ENCODE data around the gene DACH1. TPM values are rescaled to one million over a fixed set of nuclear protein-coding genes. Genes with fewer than 3 reads are reported as not detected.

The DACH1 gene
- total RNA-seq, 1 experiment from 2014 or later: not detected

- Histone ChIP-seq H2AFZ (ENCODE audit: low read depth, low read length, poor library complexity, severe bottlenecking) (no peak overlapping the region), H3K4me2 (ENCODE audit: low read length) (no peak overlapping the region), H3K27me3 (ENCODE audit: insufficient read depth, low read length) (no peaks in the 10 kb centered on the region), H3K79me2 (ENCODE audit: insufficient read depth, low read length) (no peaks in the 10 kb centered on the region), H3K27ac (ENCODE audit: low read depth, low read length) (no peak overlapping the region), H3K36me3 (ENCODE audit: control insufficient read depth in 1 of 2, insufficient read depth in 2 of 2, low read length in 2 of 2) (no peaks in the 10 kb centered on the region), H3K4me1 (ENCODE audit: control insufficient read depth in 1 of 2, insufficient read depth in 2 of 2, low read length in 2 of 2) (no peaks in the 10 kb centered on the region), H3K9me3 (ENCODE audit: control insufficient read depth in 1 of 2, insufficient read depth in 1 of 2, low read depth in 1 of 2, low read length in 2 of 2) (peaks cover 0 to 4% of the 10 kb centered on the region in 2 experiments; a peak in 1 of 4 replicates), H3K9ac (ENCODE audit: low read length) (no peak overlapping the region), H3K9me2 (ENCODE audit: insufficient read depth) (no peaks in the 10 kb centered on the region), H4K20me1 (ENCODE audit: insufficient read depth) (no peaks in the 10 kb centered on the region), H3K4me3 (replicated peaks in 1 of 2; ENCODE audit: low read depth in 1 of 2, low read length in 2 of 2) (no peak overlapping the region)
- DNase-seq (ENCODE audit: low read depth, low spot score): no peak
- ChIA-PET RAD21 (ENCODE audit: low non-redundant PET in 1 of 2, low total read pairs in 2 of 2, uncharacterized antibody in 2 of 2, unreplicated experiment in 2 of 2) (no interaction called here), CTCF (no interaction called here), POLR2A (no interaction called here)
- ATAC-seq: no peak
- no TSS peak for BruUV-seq (replicated peaks)
- intact Hi-C loops (cut with micrococcal nuclease): loop anchor here (5.0 kb wide), 1 partner anchor 574 kb away; no protein-coding TSS in a partner anchor
- TF ChIP-seq POLR2AphosphoS5 (IDR thresholded peaks at IDR 0.05; ENCODE audit: low read depth, low read length): no peak
- TF ChIP-seq MAX (IDR thresholded peaks at IDR 0.05): no peak
- no peak for TF ChIP-seq CEBPB (IDR thresholded peaks at IDR 0.05; ENCODE audit: low read depth)
- TF ChIP-seq REST (IDR thresholded peaks at IDR 0.05; ENCODE audit: low read depth): no peak
- TF ChIP-seq ZFX (IDR thresholded peaks at IDR 0.05): no peak
- TF ChIP-seq SIN3A (IDR thresholded peaks at IDR 0.05; ENCODE audit: low read depth): no peak
Measured at GRCh38 chr13:71875823-71876222, 8.8 kb upstream of the DACH1 start.

- TF ChIP-seq MAX (IDR thresholded peaks at IDR 0.05) (no peak), CEBPB (IDR thresholded peaks at IDR 0.05; ENCODE audit: low read depth) (no peak), TCF7L2 (IDR thresholded peaks at IDR 0.05; ENCODE audit: borderline replicate concordance, extremely low read depth, insufficient read depth, insufficient read length) (no peak), JUND (IDR thresholded peaks at IDR 0.05) (no peak), ZNF274 (IDR thresholded peaks at IDR 0.05; ENCODE audit: low read depth, low read length) (no peak)
- no peaks in the 10 kb centered on the region for H3K9me2 ChIP-seq (ENCODE audit: insufficient read depth)
- H3K4me1 ChIP-seq (ENCODE audit: control insufficient read depth in 1 of 2, insufficient read depth in 2 of 2, low read length in 2 of 2): no peaks in the 10 kb centered on the region
- H3K4me2 ChIP-seq (ENCODE audit: low read length): no peak overlapping the region
- H3K27me3 ChIP-seq (ENCODE audit: insufficient read depth, low read length): no peaks in the 10 kb centered on the region
- no peaks in the 10 kb centered on the region for H3K79me2 ChIP-seq (ENCODE audit: insufficient read depth, low read length)
- H3K9me3 ChIP-seq (ENCODE audit: control insufficient read depth in 1 of 2, insufficient read depth in 1 of 2, low read depth in 1 of 2, low read length in 2 of 2): peaks cover 0 to 4% of the 10 kb centered on the region in 2 experiments; a peak in 2 of 4 replicates
- CTCF ChIA-PET: no interaction called here
- RAD21 ChIA-PET (ENCODE audit: low non-redundant PET in 1 of 2, low total read pairs in 2 of 2, uncharacterized antibody in 2 of 2, unreplicated experiment in 2 of 2): no interaction called here
- BruUV-seq (replicated peaks): no TSS peak
- intact Hi-C loops (cut with micrococcal nuclease): no loop called here
- DNase-seq (ENCODE audit: low read depth, low spot score): no peak
- ATAC-seq: no peak
- H3K9ac ChIP-seq (ENCODE audit: low read length): no peak overlapping the region
- no peak overlapping the region for H2AFZ ChIP-seq (ENCODE audit: low read depth, low read length, poor library complexity, severe bottlenecking)
- no peaks in the 10 kb centered on the region for H4K20me1 ChIP-seq (ENCODE audit: insufficient read depth)
- H3K36me3 ChIP-seq (ENCODE audit: control insufficient read depth in 1 of 2, insufficient read depth in 2 of 2, low read length in 2 of 2): no peaks in the 10 kb centered on the region
- no peak overlapping the region for H3K27ac ChIP-seq (ENCODE audit: low read depth, low read length)
- no peak overlapping the region for H3K4me3 ChIP-seq (replicated peaks in 1 of 2; ENCODE audit: low read depth in 1 of 2, low read length in 2 of 2)
- POLR2A ChIA-PET: no interaction called here
Measured at GRCh38 chr13:71874458-71874857, 7.5 kb upstream of the DACH1 start.

All from HCT116 (cell line).